Thyroid gland (tissue), 4 donors: ENCODE data around the gene ADCYAP1. TPM values are rescaled to one million over a fixed set of nuclear protein-coding genes. Genes with fewer than 3 reads are reported as not detected.
A peak's percentile ranks its signal among the peaks of the same experiment; 100 is the strongest.

Experiments
- DNase-seq, 2 donors: peaks; one replicate each; pipeline ENCODE4 v3.0.0-alpha.2; 2019
- H3K27ac ChIP-seq, 3 donors: fragments of 200-600 bp; sonication (generic); 1 replicate in 2 of 3; 2 replicates in 1 of 3; pipeline ENCODE4 v1.5.1; 2016 to 2019; ENCODE audit warnings: mild to moderate bottlenecking in 1 of 3, moderate library complexity in 1 of 3
- H3K27me3 ChIP-seq: fragments of 200-600 bp; sonication (generic); one replicate; pipeline ENCODE4 v1.5.1; 2019
- H3K36me3 ChIP-seq, 2 donors: fragments of 200-600 bp; sonication (generic); one replicate each; pipeline ENCODE4 v1.5.1; 2016 to 2019
- H3K4me1 ChIP-seq, 2 donors: fragments of 200-600 bp; sonication (generic); one replicate each; pipeline ENCODE4 v1.5.1; 2017 to 2019
- H3K4me3 ChIP-seq, 3 donors: fragments of 200-600 bp; sonication (generic); replicated peaks in 1 of 3; 1 replicate in 2 of 3; 2 replicates in 1 of 3; pipeline ENCODE4 v1.5.1; 2016; ENCODE audit warnings: mild to moderate bottlenecking in 1 of 3
- H3K9me3 ChIP-seq: fragments of 200-600 bp; sonication (generic); one replicate; pipeline ENCODE4 v1.5.1; 2017
- POLR2A ChIP-seq, 2 donors: fragments of 450-650 bp; IDR thresholded peaks; one replicate each; pipeline ENCODE4 v1.6.1; 2017; ENCODE audit warnings: antibody characterized with exemption in 2 of 2, mild to moderate bottlenecking in 2 of 2, moderate library complexity in 1 of 2
- WGBS, 2 donors: methylation state at CpG; one replicate each; pipeline ENCODE4 v1.1.5; 2017; 5-methylcytosine and 5-hydroxymethylcytosine counted together
- intact Hi-C: fragments of 100-400 bp; cut with DNase I; formaldehyde crosslinking; loops from one replicate; pipeline ENCODE4 v1.15.1; 2023
- total RNA-seq, 4 donors: library from RNA; depleted of rRNA; stranded (reverse); fragments of >200 nt; gene quantifications; one replicate each; pipeline ENCODE4 v1.2.3, GENCODE V29; 2016
- TF ChIP-seq, protein P1 (sequence below), 6 experiments: fragments of 200-600 bp in 3 of 6; fragments of 450-650 bp in 3 of 6; sonication (generic) in 3 of 6; IDR thresholded peaks; one replicate each; pipeline ENCODE4 v1.5.1; 2016 to 2019; ENCODE audit warnings: antibody characterized with exemption in 6 of 6, mild to moderate bottlenecking in 2 of 6, inconsistent platforms in 1 of 6, moderate library complexity in 1 of 6

The ADCYAP1 gene
- total RNA-seq, 4 donors from 2014 or later, result 0.13 to 0.75 (median 0.20) TPM; not detected in 1

DNA sequence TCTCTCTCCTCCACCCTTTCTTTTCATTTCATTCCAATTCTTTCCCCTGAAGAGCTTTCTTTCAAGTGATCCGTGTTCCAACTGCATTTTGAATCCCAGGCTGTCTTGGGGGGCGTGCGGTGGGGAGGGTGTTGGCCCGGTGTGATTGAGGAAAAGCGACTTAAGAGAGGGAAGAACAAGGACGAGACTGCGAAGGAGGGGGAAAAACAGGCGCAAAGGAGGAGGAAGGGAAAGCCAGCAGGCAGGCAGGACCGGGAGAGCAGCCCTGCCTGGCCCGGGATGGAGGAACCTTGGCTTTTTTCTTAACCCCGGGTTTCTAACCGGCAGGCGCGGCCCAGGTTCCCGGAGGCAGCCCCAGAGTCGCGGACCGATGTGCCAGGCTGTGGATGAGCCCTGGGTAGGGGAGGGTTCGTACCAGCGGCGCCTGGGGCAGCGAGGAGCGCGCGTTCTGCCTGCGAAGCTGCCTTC lies 1.3 kb downstream of the ADCYAP1 start:
- TF ChIP-seq POLR2A (IDR thresholded peaks at IDR 0.05), result no peak
- TF ChIP-seq, protein P1, sequence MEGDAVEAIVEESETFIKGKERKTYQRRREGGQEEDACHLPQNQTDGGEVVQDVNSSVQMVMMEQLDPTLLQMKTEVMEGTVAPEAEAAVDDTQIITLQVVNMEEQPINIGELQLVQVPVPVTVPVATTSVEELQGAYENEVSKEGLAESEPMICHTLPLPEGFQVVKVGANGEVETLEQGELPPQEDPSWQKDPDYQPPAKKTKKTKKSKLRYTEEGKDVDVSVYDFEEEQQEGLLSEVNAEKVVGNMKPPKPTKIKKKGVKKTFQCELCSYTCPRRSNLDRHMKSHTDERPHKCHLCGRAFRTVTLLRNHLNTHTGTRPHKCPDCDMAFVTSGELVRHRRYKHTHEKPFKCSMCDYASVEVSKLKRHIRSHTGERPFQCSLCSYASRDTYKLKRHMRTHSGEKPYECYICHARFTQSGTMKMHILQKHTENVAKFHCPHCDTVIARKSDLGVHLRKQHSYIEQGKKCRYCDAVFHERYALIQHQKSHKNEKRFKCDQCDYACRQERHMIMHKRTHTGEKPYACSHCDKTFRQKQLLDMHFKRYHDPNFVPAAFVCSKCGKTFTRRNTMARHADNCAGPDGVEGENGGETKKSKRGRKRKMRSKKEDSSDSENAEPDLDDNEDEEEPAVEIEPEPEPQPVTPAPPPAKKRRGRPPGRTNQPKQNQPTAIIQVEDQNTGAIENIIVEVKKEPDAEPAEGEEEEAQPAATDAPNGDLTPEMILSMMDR (IDR thresholded peaks at IDR 0.05), result no peak
- Histone ChIP-seq H3K4me3 (no peak overlapping the region), H3K27ac (no peak overlapping the region), H3K36me3 (no peaks in the 10 kb centered on the region), H3K4me1 (peaks cover 24 to 38% of the 10 kb centered on the region in 2 donors), H3K27me3 (peaks cover 58% of the 10 kb centered on the region), H3K9me3 (no peaks in the 10 kb centered on the region)
- intact Hi-C loops, result no loop called here
- no peak for DNase-seq
- 5% methylated on average over 11 to 21 of the region's 26 CpGs for WGBS, 2 donors

DNA sequence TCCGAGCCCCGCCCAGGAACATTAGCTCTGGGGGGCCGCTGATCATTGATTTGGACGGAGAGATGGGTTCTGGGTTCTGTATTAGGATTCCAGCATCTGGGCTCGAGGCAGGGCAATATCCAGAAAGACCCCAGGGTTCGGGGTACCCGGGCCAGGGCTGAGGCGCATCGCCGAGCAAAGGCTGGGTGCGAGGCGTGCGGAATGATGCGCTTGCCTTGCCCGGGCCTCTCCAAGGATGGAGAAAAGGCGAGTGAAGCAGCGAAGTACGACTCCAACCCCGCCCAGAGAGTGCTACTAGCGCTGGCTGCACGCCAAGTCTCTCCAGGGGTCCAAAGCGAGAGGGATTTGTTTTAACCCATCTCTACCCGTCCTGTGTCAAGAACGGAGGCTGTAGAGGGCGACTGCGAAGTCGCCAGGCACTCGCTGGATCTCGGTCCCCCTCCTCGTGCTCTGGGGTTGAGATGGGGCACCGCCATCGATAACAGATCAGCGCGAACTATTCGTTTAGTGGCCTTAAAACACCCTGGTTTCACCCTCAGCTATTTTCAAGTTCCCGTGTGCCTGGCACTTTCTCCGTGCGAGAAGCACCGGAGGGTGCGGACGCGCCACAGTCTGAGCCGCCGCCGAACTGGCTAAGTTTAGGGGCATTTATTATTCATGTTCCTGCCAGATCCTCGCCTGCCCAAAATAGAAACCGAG lies 1.9 kb downstream of the ADCYAP1 start:
- 1 to 3% methylated on average over 19 to 32 of the region's 47 CpGs for WGBS, 2 donors
- peaks cover 24 to 38% of the 10 kb centered on the region in 2 donors for H3K4me1 ChIP-seq
- no peak overlapping the region for H3K27ac ChIP-seq
- TF ChIP-seq, protein P1 (IDR thresholded peaks at IDR 0.05), result no peak
- no peak for TF ChIP-seq POLR2A (IDR thresholded peaks at IDR 0.05)
- DNase-seq, result no peak
- intact Hi-C loops, result no loop called here
- no peaks in the 10 kb centered on the region for H3K9me3 ChIP-seq
- H3K36me3 ChIP-seq, result no peaks in the 10 kb centered on the region
- H3K27me3 ChIP-seq, result peaks cover 58% of the 10 kb centered on the region
- no peak overlapping the region for H3K4me3 ChIP-seq

DNA sequence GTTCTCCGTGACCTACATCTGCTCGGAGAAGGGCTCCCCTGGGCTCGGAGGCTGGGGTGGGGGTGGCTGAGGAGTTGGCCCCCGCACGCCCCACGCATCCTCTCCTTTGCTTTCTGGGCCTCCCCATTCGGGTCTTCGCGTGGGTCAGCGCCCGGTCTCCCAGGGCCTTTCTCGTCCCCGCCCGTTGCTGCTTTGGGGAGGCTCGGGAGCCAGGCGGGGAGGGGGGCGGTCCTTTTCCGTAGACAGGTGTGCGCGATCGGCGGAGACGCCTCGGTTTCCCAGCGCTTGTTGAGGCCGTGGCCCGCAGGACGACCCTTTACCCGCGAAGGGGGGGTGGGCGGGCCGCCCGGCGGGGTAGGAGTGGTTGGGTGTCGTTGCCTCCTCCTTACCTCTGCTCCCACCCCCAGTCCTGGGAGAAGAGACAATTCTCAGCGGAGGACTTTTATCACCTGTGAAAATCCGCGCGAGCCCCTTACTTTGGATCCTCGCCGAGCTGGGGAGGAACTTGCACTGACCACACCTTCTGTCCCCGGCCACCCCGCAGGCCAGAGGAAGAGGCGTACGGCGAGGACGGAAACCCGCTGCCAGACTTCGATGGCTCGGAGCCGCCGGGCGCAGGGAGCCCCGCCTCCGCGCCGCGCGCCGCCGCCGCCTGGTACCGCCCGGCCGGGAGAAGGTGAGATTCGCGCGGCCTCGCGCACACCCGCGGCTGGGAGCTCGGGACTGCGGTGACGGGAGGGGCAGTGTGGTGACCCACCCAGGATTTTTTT lies 2.6 kb downstream of the ADCYAP1 start:
- Histone ChIP-seq H3K4me3 (peak overlapping the region in 1 of 3 donors; percentile 28), H3K4me1 (peaks cover 24 to 38% of the 10 kb centered on the region in 2 donors), H3K27ac (no peak overlapping the region), H3K27me3 (peaks cover 58% of the 10 kb centered on the region), H3K9me3 (no peaks in the 10 kb centered on the region), H3K36me3 (no peaks in the 10 kb centered on the region)
- 0 to 5% methylated on average over 12 to 15 of the region's 75 CpGs for WGBS, 2 donors
- no peak for TF ChIP-seq POLR2A (IDR thresholded peaks at IDR 0.05)
- intact Hi-C loops, result no loop called here
- peak; percentile 30 to 33 for DNase-seq

DNA sequence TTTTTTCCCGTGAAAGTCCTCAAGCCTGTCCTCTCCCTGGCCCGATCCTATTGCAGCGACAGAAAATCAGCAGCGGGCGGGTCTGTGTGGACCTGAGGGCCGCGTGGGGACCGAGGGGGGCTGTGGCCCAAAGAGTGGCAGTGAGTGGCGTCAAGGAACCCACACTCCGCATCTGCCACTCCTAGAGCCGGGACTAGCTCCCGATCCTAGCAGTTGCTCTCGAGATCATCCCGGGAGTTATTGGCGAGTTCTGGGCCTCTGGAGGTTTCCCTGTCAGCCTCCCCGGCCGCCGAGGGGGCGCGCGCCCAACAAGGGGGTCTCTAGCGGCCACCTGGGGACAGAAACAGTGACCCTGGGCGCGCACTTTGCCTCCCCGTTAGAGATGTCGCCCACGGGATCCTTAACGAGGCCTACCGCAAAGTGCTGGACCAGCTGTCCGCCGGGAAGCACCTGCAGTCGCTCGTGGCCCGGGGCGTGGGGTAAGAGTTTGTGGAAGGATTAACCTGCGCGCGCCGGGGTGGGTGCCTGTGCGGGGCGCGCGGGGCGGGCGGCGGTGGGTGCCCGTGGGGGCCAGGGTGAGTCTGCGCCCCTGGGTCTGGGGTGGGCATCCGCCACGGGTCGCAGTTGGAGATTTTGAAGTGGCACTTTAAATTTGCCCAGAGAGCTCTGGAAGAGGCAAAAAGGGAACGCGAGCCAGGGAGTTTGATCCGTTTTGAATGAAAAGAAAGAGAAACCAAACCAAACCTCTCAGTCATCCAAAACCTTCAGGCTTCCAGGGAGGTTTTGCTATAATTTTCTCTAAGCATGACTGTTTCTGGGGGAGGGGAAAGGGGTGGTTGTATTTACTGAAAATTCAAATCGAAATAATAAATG lies 3.5 kb downstream of the ADCYAP1 start:
- WGBS, 2 donors, result 3 to 5% methylated on average over 9 to 37 of the region's 55 CpGs
- no peaks in the 10 kb centered on the region for H3K9me3 ChIP-seq
- peaks cover 24 to 38% of the 10 kb centered on the region in 2 donors for H3K4me1 ChIP-seq
- H3K27me3 ChIP-seq, result peaks cover 58% of the 10 kb centered on the region
- no peak overlapping the region for H3K27ac ChIP-seq
- TF ChIP-seq, protein P1 (IDR thresholded peaks at IDR 0.05), result no peak
- no peak for TF ChIP-seq POLR2A (IDR thresholded peaks at IDR 0.05)
- intact Hi-C loops, result no loop called here
- DNase-seq, result peak in 1 of 2 donors; percentile 15
- H3K36me3 ChIP-seq, result no peaks in the 10 kb centered on the region
- H3K4me3 ChIP-seq, result peak overlapping the region in 2 of 3 donors; percentile 28 to 34
